ENCODE measurements around the gene SP2.

DNA sequence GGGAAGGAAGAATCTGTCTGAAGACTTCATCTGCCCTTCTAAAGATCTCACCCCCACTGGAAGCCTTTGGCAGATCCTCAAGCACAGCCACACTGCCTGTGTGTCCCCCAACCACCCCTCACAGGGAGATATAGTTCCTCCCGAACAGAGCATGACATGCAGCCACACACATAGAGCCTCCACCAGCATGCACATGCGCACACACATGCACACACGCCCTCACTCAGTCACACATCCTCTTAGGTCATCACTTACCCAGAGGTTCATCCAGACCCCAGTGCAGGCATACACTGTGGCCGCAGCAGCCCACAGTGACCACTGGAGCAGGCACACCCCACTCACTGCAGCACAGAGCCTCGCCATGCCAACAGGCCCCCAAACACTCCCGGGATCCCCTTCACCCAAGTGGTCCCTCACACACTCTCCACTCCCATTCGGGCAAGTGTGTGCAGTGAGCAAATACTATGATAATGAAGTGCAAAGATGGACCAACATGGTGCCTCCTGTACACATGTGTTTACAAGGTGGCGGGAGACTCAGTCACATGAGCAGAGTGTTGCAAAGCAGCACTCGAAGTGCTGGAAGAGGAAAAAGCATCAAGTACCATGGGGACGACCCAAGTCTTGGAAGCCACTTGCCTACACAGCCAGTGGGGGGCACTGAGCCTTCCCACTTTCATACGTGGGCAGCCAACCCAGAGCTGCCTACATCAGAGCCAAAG lies 28.1 kb upstream of the SP2 start:
- no peak for TF ChIP-seq EZH2 (IDR thresholded peaks at IDR 0.05; ENCODE audit: low read length, unreplicated experiment)
- TF ChIP-seq, protein P1, sequence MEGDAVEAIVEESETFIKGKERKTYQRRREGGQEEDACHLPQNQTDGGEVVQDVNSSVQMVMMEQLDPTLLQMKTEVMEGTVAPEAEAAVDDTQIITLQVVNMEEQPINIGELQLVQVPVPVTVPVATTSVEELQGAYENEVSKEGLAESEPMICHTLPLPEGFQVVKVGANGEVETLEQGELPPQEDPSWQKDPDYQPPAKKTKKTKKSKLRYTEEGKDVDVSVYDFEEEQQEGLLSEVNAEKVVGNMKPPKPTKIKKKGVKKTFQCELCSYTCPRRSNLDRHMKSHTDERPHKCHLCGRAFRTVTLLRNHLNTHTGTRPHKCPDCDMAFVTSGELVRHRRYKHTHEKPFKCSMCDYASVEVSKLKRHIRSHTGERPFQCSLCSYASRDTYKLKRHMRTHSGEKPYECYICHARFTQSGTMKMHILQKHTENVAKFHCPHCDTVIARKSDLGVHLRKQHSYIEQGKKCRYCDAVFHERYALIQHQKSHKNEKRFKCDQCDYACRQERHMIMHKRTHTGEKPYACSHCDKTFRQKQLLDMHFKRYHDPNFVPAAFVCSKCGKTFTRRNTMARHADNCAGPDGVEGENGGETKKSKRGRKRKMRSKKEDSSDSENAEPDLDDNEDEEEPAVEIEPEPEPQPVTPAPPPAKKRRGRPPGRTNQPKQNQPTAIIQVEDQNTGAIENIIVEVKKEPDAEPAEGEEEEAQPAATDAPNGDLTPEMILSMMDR (conservative IDR thresholded peaks at IDR 0.05; ENCODE audit: low read depth, low read length) = no peak
